ENCODE measurements around the gene MAD1L1.
"Not testable (repeated sequence)": the region's sequence is repeated elsewhere in the genome, so short reads cannot be mapped to it uniquely, and the experiment has no call there.

Gene MAD1L1

GRCh38 chr7:2038931-2039728 lies 193.6 kb downstream of the MAD1L1 start:
- DNase-seq = no peak

GRCh38 chr7:2037808-2038522 lies 194.8 kb downstream of the MAD1L1 start:
- DNase-seq = peak; percentile 41

- DNase-seq = peak; percentile 50
Measured at GRCh38 chr7:2037301-2037807, 195.4 kb downstream of the MAD1L1 start.

GRCh38 chr7:2036786-2037185 lies 196.0 kb downstream of the MAD1L1 start:
- no peak for DNase-seq

- DNase-seq = not testable (repeated sequence)
Measured at GRCh38 chr7:2036201-2036600, 196.5 kb downstream of the MAD1L1 start.

GRCh38 chr7:2034291-2035201 lies 198.2 kb downstream of the MAD1L1 start:
- DNase-seq = no peak

- DNase-seq = no peak
Measured at GRCh38 chr7:2033586-2034135, 199.1 kb downstream of the MAD1L1 start.

GRCh38 chr7:2032876-2033407 lies 199.8 kb downstream of the MAD1L1 start:
- no peak for DNase-seq

GRCh38 chr7:2032030-2032875 lies 200.5 kb downstream of the MAD1L1 start:
- DNase-seq = no peak

- DNase-seq = no peak
Measured at GRCh38 chr7:2031451-2031845, 201.3 kb downstream of the MAD1L1 start.

- DNase-seq = peak; percentile 45
Measured at GRCh38 chr7:2030475-2031450, 202.0 kb downstream of the MAD1L1 start.

GRCh38 chr7:2029936-2030335 lies 202.8 kb downstream of the MAD1L1 start:
- DNase-seq = no peak

- no peak for DNase-seq
Measured at GRCh38 chr7:2029211-2029905, 203.4 kb downstream of the MAD1L1 start.

GRCh38 chr7:2028733-2029132 lies 204.0 kb downstream of the MAD1L1 start:
- no peak for DNase-seq

- DNase-seq = no peak
Measured at GRCh38 chr7:2025188-2025587, 207.6 kb downstream of the MAD1L1 start.

- no peak for DNase-seq
Measured at GRCh38 chr7:2024567-2024918, 208.2 kb downstream of the MAD1L1 start.

- DNase-seq = no peak
Measured at GRCh38 chr7:2023877-2024566, 208.7 kb downstream of the MAD1L1 start.

- DNase-seq = no peak
Measured at GRCh38 chr7:2022737-2023250, 210.0 kb downstream of the MAD1L1 start.

GRCh38 chr7:2022021-2022409 lies 210.7 kb downstream of the MAD1L1 start:
- DNase-seq = no peak

Measured in CD4-positive, alpha-beta T cell treated with Interleukin-10 for 1 hour (primary cell).